Measurements from ENCODE around the gene CGREF1.

Gene CGREF1

GRCh38 chr2:27109083-27109482 lies 9.8 kb downstream of the CGREF1 start:
- Histone ChIP-seq H3K4me1 (ENCODE audit: control insufficient read depth in 1 of 2, insufficient read depth in 1 of 2, low read depth in 1 of 2, low read length in 1 of 2) (no peaks in the 10 kb centered on the region), H3K27ac (no peak overlapping the region), H3K4me3 (ENCODE audit: low read depth in 1 of 2, low read length in 1 of 2) (no peak overlapping the region), H3K27me3 (no peaks in the 10 kb centered on the region), H3K9me3 (no peaks in the 10 kb centered on the region), H3K36me3 (no peaks in the 10 kb centered on the region)
- TF ChIP-seq, protein P1, sequence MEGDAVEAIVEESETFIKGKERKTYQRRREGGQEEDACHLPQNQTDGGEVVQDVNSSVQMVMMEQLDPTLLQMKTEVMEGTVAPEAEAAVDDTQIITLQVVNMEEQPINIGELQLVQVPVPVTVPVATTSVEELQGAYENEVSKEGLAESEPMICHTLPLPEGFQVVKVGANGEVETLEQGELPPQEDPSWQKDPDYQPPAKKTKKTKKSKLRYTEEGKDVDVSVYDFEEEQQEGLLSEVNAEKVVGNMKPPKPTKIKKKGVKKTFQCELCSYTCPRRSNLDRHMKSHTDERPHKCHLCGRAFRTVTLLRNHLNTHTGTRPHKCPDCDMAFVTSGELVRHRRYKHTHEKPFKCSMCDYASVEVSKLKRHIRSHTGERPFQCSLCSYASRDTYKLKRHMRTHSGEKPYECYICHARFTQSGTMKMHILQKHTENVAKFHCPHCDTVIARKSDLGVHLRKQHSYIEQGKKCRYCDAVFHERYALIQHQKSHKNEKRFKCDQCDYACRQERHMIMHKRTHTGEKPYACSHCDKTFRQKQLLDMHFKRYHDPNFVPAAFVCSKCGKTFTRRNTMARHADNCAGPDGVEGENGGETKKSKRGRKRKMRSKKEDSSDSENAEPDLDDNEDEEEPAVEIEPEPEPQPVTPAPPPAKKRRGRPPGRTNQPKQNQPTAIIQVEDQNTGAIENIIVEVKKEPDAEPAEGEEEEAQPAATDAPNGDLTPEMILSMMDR (IDR thresholded peaks at IDR 0.05): no peak

GRCh38 chr2:27108221-27108620 lies 10.7 kb downstream of the CGREF1 start:
- Histone ChIP-seq H3K27ac (no peak overlapping the region), H3K36me3 (no peaks in the 10 kb centered on the region), H3K4me3 (ENCODE audit: low read depth in 1 of 2, low read length in 1 of 2) (no peak overlapping the region), H3K27me3 (no peaks in the 10 kb centered on the region), H3K9me3 (no peaks in the 10 kb centered on the region), H3K4me1 (ENCODE audit: control insufficient read depth in 1 of 2, insufficient read depth in 1 of 2, low read depth in 1 of 2, low read length in 1 of 2) (no peaks in the 10 kb centered on the region)
- TF ChIP-seq, protein P1 (IDR thresholded peaks at IDR 0.05): no peak

- TF ChIP-seq, protein P1 (IDR thresholded peaks at IDR 0.05): no peak
- no peaks in the 10 kb centered on the region for H3K9me3 ChIP-seq
- no peaks in the 10 kb centered on the region for H3K36me3 ChIP-seq
- no peak overlapping the region for H3K4me3 ChIP-seq (ENCODE audit: low read depth in 1 of 2, low read length in 1 of 2)
- H3K27me3 ChIP-seq: no peaks in the 10 kb centered on the region
- no peak overlapping the region for H3K27ac ChIP-seq
- no peaks in the 10 kb centered on the region for H3K4me1 ChIP-seq (ENCODE audit: control insufficient read depth in 1 of 2, insufficient read depth in 1 of 2, low read depth in 1 of 2, low read length in 1 of 2)
Observed at GRCh38 chr2:27105981-27106380, 12.9 kb downstream of the CGREF1 start.

DNA sequence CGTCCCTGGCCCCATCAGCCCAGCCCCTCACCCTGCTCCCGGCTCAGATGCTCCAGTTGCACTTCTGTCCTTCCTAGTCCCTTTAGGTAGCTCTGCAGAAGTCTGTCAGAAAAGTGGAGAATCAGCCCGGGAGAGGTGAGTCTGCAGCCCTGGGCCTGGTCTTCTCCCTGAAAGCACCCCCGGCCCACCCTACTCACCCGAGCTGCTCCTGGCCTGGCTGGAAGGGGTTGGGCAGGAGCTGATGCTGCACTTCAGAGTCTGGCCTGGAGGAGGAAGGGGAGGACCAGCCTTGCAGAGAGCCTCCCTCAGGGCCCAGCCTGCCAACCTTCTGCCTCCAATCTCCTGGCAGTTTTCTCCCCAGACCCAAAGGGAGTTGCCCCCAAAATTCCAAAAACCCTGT lies 16.6 kb downstream of the CGREF1 start:
- no peak overlapping the region for H3K4me3 ChIP-seq (ENCODE audit: low read depth in 1 of 2, low read length in 1 of 2)
- no peaks in the 10 kb centered on the region for H3K27me3 ChIP-seq
- no peak overlapping the region for H3K27ac ChIP-seq
- no peaks in the 10 kb centered on the region for H3K9me3 ChIP-seq
- no peaks in the 10 kb centered on the region for H3K4me1 ChIP-seq (ENCODE audit: control insufficient read depth in 1 of 2, insufficient read depth in 1 of 2, low read depth in 1 of 2, low read length in 1 of 2)
- no peaks in the 10 kb centered on the region for H3K36me3 ChIP-seq
- TF ChIP-seq, protein P1 (IDR thresholded peaks at IDR 0.05): no peak

DNA sequence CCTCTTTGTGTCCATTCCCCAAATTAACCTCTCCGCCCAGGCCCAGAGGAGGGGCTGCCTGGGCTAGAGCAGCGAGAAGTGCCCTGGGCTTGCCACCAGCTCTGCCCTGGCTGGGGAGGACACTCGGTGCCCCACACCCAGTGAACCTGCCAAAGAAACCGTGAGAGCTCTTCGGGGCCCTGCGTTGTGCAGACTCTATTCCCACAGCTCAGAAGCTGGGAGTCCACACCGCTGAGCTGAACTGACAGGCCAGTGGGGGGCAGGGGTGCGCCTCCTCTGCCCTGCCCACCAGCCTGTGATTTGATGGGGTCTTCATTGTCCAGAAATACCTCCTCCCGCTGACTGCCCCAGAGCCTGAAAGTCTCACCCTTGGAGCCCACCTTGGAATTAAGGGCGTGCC lies 18.9 kb downstream of the CGREF1 start:
- no peak overlapping the region for H3K27ac ChIP-seq
- peaks cover 11 to 12% of the 10 kb centered on the region in 2 experiments for H3K4me1 ChIP-seq (ENCODE audit: control insufficient read depth in 1 of 2, insufficient read depth in 1 of 2, low read depth in 1 of 2, low read length in 1 of 2)
- H3K36me3 ChIP-seq: no peaks in the 10 kb centered on the region
- H3K27me3 ChIP-seq: no peaks in the 10 kb centered on the region
- H3K4me3 ChIP-seq (ENCODE audit: low read depth in 1 of 2, low read length in 1 of 2): no peak overlapping the region
- H3K9me3 ChIP-seq: no peaks in the 10 kb centered on the region
- TF ChIP-seq, protein P1 (IDR thresholded peaks at IDR 0.05): no peak

All from neutrophil (primary cell).